A549 (cell line): ENCODE results near the gene SRSF5. TPM values are rescaled to one million over a fixed set of nuclear protein-coding genes. Genes with fewer than 3 reads are reported as not detected.
"Not testable (repeated sequence)": the region's sequence is repeated elsewhere in the genome, so short reads cannot be mapped to it uniquely, and the experiment has no call there.

Experiments
- ATAC-seq, 2 experiments: fragments of 200-7000 bp in 1 of 2; fragments of >200 bp in 1 of 2; cut with Nextera tagmentation in 1 of 2; cut with Tn5 transposase in 1 of 2; 3 replicates each; pipeline versions ENCODE4 v1.8.0 to v1.9.1; 2018 to 2020; ENCODE audit warnings: mild to moderate bottlenecking in 1 of 2, moderate library complexity in 1 of 2
- CTCF ChIA-PET: fragments of 300-600 bp; sonication (Branson Sonifier 250); formaldehyde crosslinking; extraction: SDS; loops from one replicate; lab custom pipeline; 2021; ENCODE audit warnings: antibody characterized with exemption, inconsistent platforms; lab: Yijun Ruan, JAX
- POLR2A ChIA-PET: fragments of 350-600 bp; formaldehyde crosslinking; extraction: SDS; loops from one replicate; lab custom pipeline; 2021; ENCODE audit warnings: antibody characterized with exemption, inconsistent platforms; lab: Yijun Ruan, JAX
- DNase-seq, 2 experiments: peaks; one replicate each; pipeline versions ENCODE4 v3.0.0 to v3.0.0-alpha.2; 2011 to 2016; ENCODE audit warnings: low read depth in 1 of 2, low spot score in 1 of 2
- FAIRE-seq: peaks from 2 replicates; lab custom pipeline; 2011; peaks lifted over from hg19 to GRCh38; lab: Jason Lieb, UNC
- H3K27ac ChIP-seq, 2 experiments: fragments of >200 bp; sonication (Bioruptor Twin); formaldehyde crosslinking; 3 replicates each; pipeline ENCODE4 v1.5.1; 2016 to 2017
- H3K4me1 ChIP-seq: fragments of >200 bp; sonication (Bioruptor Twin); formaldehyde crosslinking; 3 replicates; pipeline ENCODE4 v1.6.1; 2016
- H3K4me2 ChIP-seq: fragments of >200 bp; sonication (Bioruptor Twin); formaldehyde crosslinking; 3 replicates; pipeline ENCODE4 v1.6.1; 2016
- H3K4me3 ChIP-seq: fragments of >200 bp; sonication (Bioruptor Twin); formaldehyde crosslinking; 3 replicates; pipeline ENCODE4 v1.5.1; 2016
- H3K9me3 ChIP-seq: fragments of >200 bp; sonication (Bioruptor Twin); formaldehyde crosslinking; 3 replicates; pipeline ENCODE4 v1.6.1; 2016
- CTCF ChIP-seq: fragments of >200 bp; sonication (Bioruptor Twin); formaldehyde crosslinking; IDR thresholded peaks from 3 replicates; pipeline ENCODE4 v1.5.1; 2016
- EHF ChIP-seq: fragments of 250-450 bp; sonication (Bioruptor Pico); IDR thresholded peaks from 2 replicates; pipeline ENCODE4 v1.5.0; 2020; ENCODE audit warnings: mild to moderate bottlenecking
- FOSL2 ChIP-seq, 2 experiments: fragments of 450-650 bp in 1 of 2; fragments of >200 bp in 1 of 2; sonication (Bioruptor Twin) in 1 of 2; formaldehyde crosslinking; IDR thresholded peaks; 2 replicates each; pipeline versions ENCODE4 v1.5.0 to v1.6.1; 2016 to 2020; ENCODE audit warnings: mild to moderate bottlenecking in 1 of 2, moderate library complexity in 1 of 2
- HEYL ChIP-seq: fragments of 250-450 bp; sonication (Bioruptor Pico); IDR thresholded peaks from 2 replicates; pipeline ENCODE4 v1.8.0; 2021; ENCODE audit warnings: mild to moderate bottlenecking, moderate library complexity
- HOXA7 ChIP-seq: fragments of 250-450 bp; sonication (Bioruptor Pico); IDR thresholded peaks from 2 replicates; pipeline ENCODE4 v1.5.0; 2020; ENCODE audit warnings: mild to moderate bottlenecking, moderate library complexity
- KDM1A ChIP-seq: fragments of 200-600 bp; sonication (generic); IDR thresholded peaks from 2 replicates; pipeline ENCODE4 v1.6.1; 2016; ENCODE audit warnings: low read depth, mild to moderate bottlenecking
- NR3C1 ChIP-seq: fragments of >200 bp; sonication (Bioruptor Twin); formaldehyde crosslinking; IDR thresholded peaks from 3 replicates; pipeline ENCODE4 v1.6.1; 2017
- RAD21 ChIP-seq, 2 experiments: fragments of >200 bp in 1 of 2; sonication (Bioruptor Twin) in 1 of 2; formaldehyde crosslinking in 1 of 2; IDR thresholded peaks in 1 of 2; conservative IDR thresholded peaks in 1 of 2; 2 replicates in 1 of 2; 3 replicates in 1 of 2; pipeline ENCODE4 v1.6.1; 2012 to 2018; ENCODE audit warnings: inconsistent platforms in 1 of 2
- RCOR1 ChIP-seq: fragments of 150-350 bp; IDR thresholded peaks from 2 replicates; pipeline ENCODE4 v1.6.1; 2014; ENCODE audit warnings: antibody characterized with exemption, low read length, low read depth
- SMC3 ChIP-seq: fragments of >200 bp; sonication (Bioruptor Twin); formaldehyde crosslinking; IDR thresholded peaks from 3 replicates; pipeline ENCODE4 v1.6.1; 2018; ENCODE audit warnings: inconsistent platforms
- USF2 ChIP-seq: fragments of 450-650 bp; IDR thresholded peaks from 2 replicates; pipeline ENCODE4 v1.6.1; 2014; ENCODE audit warnings: antibody characterized with exemption
- ZFP36 ChIP-seq: fragments of 450-650 bp; IDR thresholded peaks from 2 replicates; pipeline ENCODE4 v1.6.1; 2014; ENCODE audit warnings: borderline replicate concordance; ENCODE audit not compliant: partially characterized antibody
- WGBS: methylation state at CpG from one replicate; pipeline ENCODE4 v1.1.6; 2017; ENCODE audit errors: missing lambda C conversion rate; 5-methylcytosine and 5-hydroxymethylcytosine counted together
- polyA plus RNA-seq, 4 experiments: library from polyadenylated mRNA; depleted of rRNA in 3 of 4; stranded (reverse); fragments of >200 nt; fragmentation: RNase III in 1 of 4; extraction: RNeasy Plus Mini Kit Qiagen cat#74134 plus additional on column Dnase treatment in 1 of 4; gene quantifications; 2 replicates in 3 of 4; 3 replicates in 1 of 4; pipeline ENCODE4 v1.2.3, GENCODE V29; 2011 to 2017
- TF ChIP-seq, protein P1 (sequence below): fragments of 250-450 bp; sonication (Bioruptor Pico); IDR thresholded peaks from 2 replicates; pipeline ENCODE4 v1.5.0; 2021; ENCODE audit warnings: mild to moderate bottlenecking, moderate library complexity, borderline replicate concordance
- TF ChIP-seq, protein P2 (sequence below): fragments of 150-350 bp; IDR thresholded peaks from 2 replicates; pipeline ENCODE4 v1.6.1; 2014; ENCODE audit warnings: low read depth, mild to moderate bottlenecking, low read length

SRSF5 gene
- polyA plus RNA-seq, 2 of the 4 experiments (the other 2 are of a cell fraction), result 285 to 355 TPM

DNA sequence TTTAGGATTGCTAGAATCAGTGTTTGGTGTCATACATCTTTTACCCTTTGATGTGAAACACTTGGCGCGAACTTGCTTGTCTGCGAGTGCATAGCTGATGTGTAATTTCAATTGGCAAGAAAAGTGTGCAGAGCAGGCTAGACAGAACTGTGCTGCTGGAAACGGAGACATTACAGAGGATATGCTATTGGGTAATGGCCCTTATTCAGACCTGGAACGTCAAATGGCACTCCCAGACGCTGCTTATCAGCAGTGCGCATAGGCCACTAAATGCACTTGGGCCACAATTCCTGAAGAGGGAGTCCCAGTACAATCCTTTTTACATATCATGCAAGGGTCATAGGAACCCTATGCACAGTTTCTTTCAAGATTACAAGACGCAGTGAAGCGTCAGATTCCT lies 45.8 kb downstream of the SRSF5 start:
- no peak for FAIRE-seq
- ChIA-PET POLR2A (no interaction called here), CTCF (interaction anchor here (0.9 to 15.3 kb wide), 6 partner anchors 10 to 505 kb away, joined by 4 to 199 read pairs (median 10); no protein-coding TSS in a partner anchor)
- DNase-seq, result peak in 1 of 2 experiments; percentile 46
- H3K27ac ChIP-seq, result no peak overlapping the region
- 47% methylated on average over 9 of the region's 9 CpGs for WGBS
- H3K4me1 ChIP-seq, result no peaks in the 10 kb centered on the region
- ATAC-seq, result 0 out of 6 replicates have a peak, but pooled peaks have one; percentile 36 to 53
- H3K4me2 ChIP-seq, result no peak overlapping the region
- TF ChIP-seq SMC3 (peak; percentile 33; the same call in 1 of the 3 replicates), EHF (CRISPR knock-in tag) (no peak), NR3C1 (no peak), CTCF (peak; percentile 34; the same call in 2 of the 3 replicates), RAD21 (conservative IDR thresholded peaks at IDR 0.05 in 1 of 2, IDR thresholded peaks at IDR 0.05 in 1 of 2) (peak; percentile 48 to 53; a peak in 3 of 5 replicates), KDM1A (no peak), RCOR1 (no peak)
- TF ChIP-seq, protein P1, sequence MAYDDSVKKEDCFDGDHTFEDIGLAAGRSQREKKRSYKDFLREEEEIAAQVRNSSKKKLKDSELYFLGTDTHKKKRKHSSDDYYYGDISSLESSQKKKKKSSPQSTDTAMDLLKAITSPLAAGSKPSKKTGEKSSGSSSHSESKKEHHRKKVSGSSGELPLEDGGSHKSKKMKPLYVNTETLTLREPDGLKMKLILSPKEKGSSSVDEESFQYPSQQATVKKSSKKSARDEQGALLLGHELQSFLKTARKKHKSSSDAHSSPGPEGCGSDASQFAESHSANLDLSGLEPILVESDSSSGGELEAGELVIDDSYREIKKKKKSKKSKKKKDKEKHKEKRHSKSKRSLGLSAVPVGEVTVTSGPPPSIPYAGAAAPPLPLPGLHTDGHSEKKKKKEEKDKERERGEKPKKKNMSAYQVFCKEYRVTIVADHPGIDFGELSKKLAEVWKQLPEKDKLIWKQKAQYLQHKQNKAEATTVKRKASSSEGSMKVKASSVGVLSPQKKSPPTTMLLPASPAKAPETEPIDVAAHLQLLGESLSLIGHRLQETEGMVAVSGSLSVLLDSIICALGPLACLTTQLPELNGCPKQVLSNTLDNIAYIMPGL (CRISPR knock-in tag), result no peak
- H3K9me3 ChIP-seq, result no peaks in the 10 kb centered on the region
- no peak overlapping the region for H3K4me3 ChIP-seq

DNA sequence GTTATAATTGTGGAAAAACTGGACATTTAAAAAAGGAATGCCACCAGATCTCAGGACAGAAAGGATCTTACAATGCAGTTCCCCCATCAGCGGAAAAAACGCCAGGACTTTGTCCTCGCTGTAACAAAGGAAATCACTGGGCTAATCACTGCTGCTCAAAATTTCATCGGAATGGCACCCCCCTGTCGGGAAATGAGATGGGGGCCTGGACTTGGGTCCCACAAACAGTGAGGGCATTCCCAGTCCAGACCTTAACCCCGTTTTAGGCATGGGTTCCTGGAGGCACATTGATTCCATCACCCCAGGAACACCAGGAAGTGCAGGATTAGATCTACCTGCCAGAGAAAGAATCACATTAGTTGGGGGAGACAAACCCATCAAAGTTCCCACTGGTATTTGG lies 46.4 kb downstream of the SRSF5 start:
- not testable (repeated sequence) for H3K4me1 ChIP-seq, FAIRE-seq, H3K27ac ChIP-seq, DNase-seq, ATAC-seq, H3K4me2 ChIP-seq, H3K9me3 ChIP-seq, H3K4me3 ChIP-seq
- 46% methylated on average over 6 of the region's 6 CpGs for WGBS
- ChIA-PET CTCF (interaction anchor here (0.6 to 15.3 kb wide), 7 partner anchors 10 to 509 kb away, joined by 3 to 199 read pairs (median 5); no protein-coding TSS in a partner anchor), POLR2A (interaction anchor here (1.9 kb wide), 1 partner anchor 235 kb away, joined by 4 read pairs; no protein-coding TSS in a partner anchor)

- FAIRE-seq, result no peak
- Histone ChIP-seq H3K4me3 (no peak overlapping the region), H3K4me1 (no peaks in the 10 kb centered on the region; the same call in 1 of the 3 replicates), H3K27ac (no peak overlapping the region), H3K4me2 (no peak overlapping the region), H3K9me3 (no peaks in the 10 kb centered on the region)
- TF ChIP-seq CTCF, result no peak
- no peak for TF ChIP-seq FOSL2 (IDR thresholded peaks at IDR 0.05)
- TF ChIP-seq FOSL2 (CRISPR knock-in tag; IDR thresholded peaks at IDR 0.05), result no peak
- TF ChIP-seq, protein P2, sequence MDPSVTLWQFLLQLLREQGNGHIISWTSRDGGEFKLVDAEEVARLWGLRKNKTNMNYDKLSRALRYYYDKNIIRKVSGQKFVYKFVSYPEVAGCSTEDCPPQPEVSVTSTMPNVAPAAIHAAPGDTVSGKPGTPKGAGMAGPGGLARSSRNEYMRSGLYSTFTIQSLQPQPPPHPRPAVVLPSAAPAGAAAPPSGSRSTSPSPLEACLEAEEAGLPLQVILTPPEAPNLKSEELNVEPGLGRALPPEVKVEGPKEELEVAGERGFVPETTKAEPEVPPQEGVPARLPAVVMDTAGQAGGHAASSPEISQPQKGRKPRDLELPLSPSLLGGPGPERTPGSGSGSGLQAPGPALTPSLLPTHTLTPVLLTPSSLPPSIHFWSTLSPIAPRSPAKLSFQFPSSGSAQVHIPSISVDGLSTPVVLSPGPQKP, result no peak
- TF ChIP-seq HEYL, result no peak
- TF ChIP-seq ZFP36, result no peak
- no peak for TF ChIP-seq HOXA7 (CRISPR knock-in tag)
- TF ChIP-seq USF2, result no peak
- no peak for TF ChIP-seq SMC3
- 50% methylated on average over 3 of the region's 3 CpGs for WGBS
- ChIA-PET POLR2A (interaction anchor here (1.9 kb wide), 1 partner anchor 234 kb away, joined by 4 read pairs; no protein-coding TSS in a partner anchor), CTCF (interaction anchor here (0.6 to 15.3 kb wide), 6 partner anchors 12 to 260 kb away, joined by 3 to 199 read pairs (median 9); no protein-coding TSS in a partner anchor)
- DNase-seq, result no peak
- no peak for ATAC-seq
Measured at GRCh38 chr14:69814397-69814796, 47.5 kb downstream of the SRSF5 start.
